KMS-11 (cell line): ENCODE data around the gene LZIC.
A peak's percentile ranks its signal among the peaks of the same experiment; 100 is the strongest.

ENCODE experiments used
- H2AFZ ChIP-seq: fragments of 200-600 bp; sonication (generic); 2 replicates; pipeline ENCODE4 v1.6.1; 2016; ENCODE audit warnings: antibody characterized with exemption, mixed run types, low read depth
- H3K27ac ChIP-seq: fragments of 200-600 bp; sonication (generic); 2 replicates; pipeline ENCODE4 v1.6.1; 2016; ENCODE audit warnings: mild to moderate bottlenecking, mixed run types
- H3K27me3 ChIP-seq: fragments of 200-600 bp; sonication (generic); 2 replicates; pipeline ENCODE4 v1.6.1; 2017; ENCODE audit warnings: mild to moderate bottlenecking, low read depth, mixed run types, moderate library complexity; ENCODE audit not compliant: insufficient read depth
- H3K36me3 ChIP-seq: fragments of 200-600 bp; sonication (generic); 2 replicates; pipeline ENCODE4 v1.6.1; 2017; ENCODE audit warnings: mild to moderate bottlenecking, mixed run types; ENCODE audit not compliant: insufficient read depth
- H3K4me1 ChIP-seq: fragments of 200-600 bp; sonication (generic); 2 replicates; pipeline ENCODE4 v1.6.1; 2016; ENCODE audit warnings: mild to moderate bottlenecking, low read depth, mixed run types; ENCODE audit not compliant: poor library complexity, severe bottlenecking
- H3K4me2 ChIP-seq: fragments of 200-600 bp; sonication (generic); 2 replicates; pipeline ENCODE4 v1.7.0; 2016; ENCODE audit warnings: mild to moderate bottlenecking, mixed run types
- H3K4me3 ChIP-seq: fragments of 200-600 bp; sonication (generic); IDR thresholded peaks from 2 replicates; pipeline ENCODE4 v1.6.1; 2017; ENCODE audit warnings: low read depth, low read length, mixed read lengths; ENCODE audit not compliant: insufficient read depth
- H3K79me2 ChIP-seq: fragments of 200-600 bp; sonication (generic); 2 replicates; pipeline ENCODE4 v1.6.1; 2016; ENCODE audit warnings: low read depth, mixed run types; ENCODE audit not compliant: insufficient read depth
- H3K9ac ChIP-seq: fragments of 200-600 bp; sonication (generic); 2 replicates; pipeline ENCODE4 v1.6.1; 2016; ENCODE audit warnings: mild to moderate bottlenecking, mixed run types
- H4K20me1 ChIP-seq: fragments of 200-600 bp; sonication (generic); 2 replicates; pipeline ENCODE4 v1.6.1; 2016; ENCODE audit warnings: mild to moderate bottlenecking, mixed run types; ENCODE audit not compliant: insufficient read depth
- CTCF ChIP-seq: fragments of 200-600 bp; sonication (generic); conservative IDR thresholded peaks from 2 replicates; pipeline ENCODE4 v1.6.1; 2017; ENCODE audit warnings: low read depth, mild to moderate bottlenecking, antibody characterized with exemption, low read length, moderate library complexity, mixed read lengths

The LZIC gene

DNA sequence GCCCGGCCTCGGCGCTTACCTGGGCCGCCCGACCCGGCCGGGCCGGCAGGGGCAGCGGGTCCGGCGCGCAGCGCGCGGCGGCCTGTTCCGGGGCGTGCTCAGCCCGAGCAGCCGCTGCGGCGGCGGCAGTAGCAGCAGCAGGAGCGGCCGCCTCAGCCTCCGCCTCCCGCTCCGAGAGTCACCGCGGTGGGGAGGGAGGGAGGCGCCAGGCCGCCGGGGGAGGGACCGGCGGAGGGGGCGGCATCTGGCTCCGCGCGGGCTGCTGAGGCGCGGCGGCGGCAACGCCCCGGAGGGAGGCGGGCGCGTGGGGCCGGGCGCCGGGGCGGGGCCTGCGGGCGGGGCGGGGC lies 33.1 kb downstream of the LZIC start, which contains the start of gene CTNNBIP1:
Gene CTNNBIP1, minus strand, starts transcription at position 194 of the 347 bp plus-strand sequence. CDS start 38,205 bp downstream, outside the sequence.
- TF ChIP-seq CTCF, result no peak
- H3K4me1 ChIP-seq, result peaks cover 22% of the 10 kb centered on the region
- H3K4me3 ChIP-seq, result peak within 1 kb of the TSS; percentile 92
- H3K27ac ChIP-seq, result peak within 1 kb of the TSS; percentile 64
- peak within 1 kb of the TSS; percentile 86 for H2AFZ ChIP-seq
- no peaks in the 10 kb centered on the region for H4K20me1 ChIP-seq
- H3K36me3 ChIP-seq, result no peaks in the 10 kb centered on the region
- H3K79me2 ChIP-seq, result no peaks in the 10 kb centered on the region
- H3K9ac ChIP-seq, result peak within 1 kb of the TSS; percentile 48; the same call in 1 of the 2 replicates
- peak within 1 kb of the TSS; percentile 86 for H3K4me2 ChIP-seq
- no peaks in the 10 kb centered on the region for H3K27me3 ChIP-seq

DNA sequence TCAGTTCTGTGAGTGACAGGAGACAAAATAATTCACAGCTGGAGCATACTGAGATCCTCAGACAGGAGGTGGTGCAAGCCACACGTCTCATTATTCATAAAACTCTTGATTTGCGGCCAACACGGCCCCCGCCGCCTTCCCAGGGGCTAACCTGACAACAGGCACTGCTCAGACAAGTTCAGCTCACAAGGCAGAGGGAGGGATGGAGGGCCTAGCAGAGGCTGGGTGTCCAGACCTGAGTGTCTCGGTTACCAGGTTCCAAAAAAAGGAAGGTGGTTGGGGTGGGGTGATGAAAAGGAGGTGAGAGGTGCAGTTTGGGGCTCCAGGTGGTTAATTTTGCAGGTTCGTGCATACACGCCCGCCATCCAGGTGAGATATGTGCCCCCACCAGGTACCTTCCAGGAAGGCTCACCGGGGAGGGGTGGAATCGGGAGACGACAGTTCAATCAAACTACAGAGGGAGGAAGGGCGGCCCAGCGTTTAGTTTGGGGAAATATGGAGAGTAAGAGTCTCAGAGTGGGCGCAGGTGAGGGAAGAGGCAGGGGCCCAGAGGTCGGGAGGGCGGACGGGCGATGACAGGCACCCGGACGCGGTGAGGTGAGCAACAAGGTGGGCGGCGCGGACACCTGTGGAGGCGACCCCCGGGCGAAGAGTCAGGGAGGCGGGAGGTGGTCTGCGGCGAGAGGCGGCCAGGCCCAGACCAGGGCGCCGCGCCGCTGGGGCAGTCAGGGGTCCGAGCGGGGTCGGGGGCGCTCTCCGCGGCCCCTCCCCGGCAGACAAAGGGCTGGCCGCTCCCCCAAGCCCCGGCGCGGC lies 33.8 kb downstream of the LZIC start:
- Histone ChIP-seq H3K4me3 (peak overlapping the region; percentile 74), H3K27ac (no peak overlapping the region), H3K36me3 (no peaks in the 10 kb centered on the region), H2AFZ (peak overlapping the region; percentile 86), H3K27me3 (no peaks in the 10 kb centered on the region), H3K4me1 (peaks cover 22% of the 10 kb centered on the region), H3K79me2 (no peaks in the 10 kb centered on the region), H4K20me1 (no peaks in the 10 kb centered on the region), H3K9ac (peak overlapping the region; percentile 48; the same call in 1 of the 2 replicates), H3K4me2 (peak overlapping the region; percentile 86)
- no peak for TF ChIP-seq CTCF

GRCh38 chr1:9908871-9909233 lies 34.3 kb downstream of the LZIC start:
- Histone ChIP-seq H3K27me3 (no peaks in the 10 kb centered on the region), H3K4me1 (peaks cover 22% of the 10 kb centered on the region), H3K9ac (peak overlapping the region; percentile 48; the same call in 1 of the 2 replicates), H2AFZ (peak overlapping the region; percentile 86; the same call in 1 of the 2 replicates), H3K36me3 (no peaks in the 10 kb centered on the region), H3K79me2 (no peaks in the 10 kb centered on the region), H3K4me3 (no peak overlapping the region), H4K20me1 (no peaks in the 10 kb centered on the region), H3K4me2 (peak overlapping the region; percentile 86), H3K27ac (no peak overlapping the region)
- no peak for TF ChIP-seq CTCF

DNA sequence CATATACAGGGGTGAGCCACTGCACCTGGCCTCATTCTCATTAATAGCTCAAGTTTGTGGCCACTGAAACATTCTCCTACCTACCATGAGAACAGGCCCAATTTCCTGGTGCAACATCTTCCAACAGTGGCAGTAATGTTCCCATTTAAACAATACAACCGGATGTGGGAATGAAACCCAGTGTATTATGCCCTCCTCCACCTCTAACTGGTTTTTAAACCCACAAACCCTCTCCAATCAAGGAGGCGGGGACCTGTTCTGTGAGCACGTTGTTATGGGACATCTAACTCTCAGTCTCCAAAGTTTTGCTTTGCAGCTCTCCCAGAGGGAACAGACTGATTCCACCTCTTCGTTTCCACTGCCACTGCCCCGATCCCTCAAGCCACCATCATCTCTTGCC lies 35.8 kb downstream of the LZIC start:
- H2AFZ ChIP-seq, result no peak overlapping the region
- TF ChIP-seq CTCF, result no peak
- H3K4me3 ChIP-seq, result no peak overlapping the region
- H3K9ac ChIP-seq, result no peak overlapping the region
- no peaks in the 10 kb centered on the region for H3K36me3 ChIP-seq
- no peaks in the 10 kb centered on the region for H3K79me2 ChIP-seq
- no peaks in the 10 kb centered on the region for H4K20me1 ChIP-seq
- peaks cover 22% of the 10 kb centered on the region for H3K4me1 ChIP-seq
- no peak overlapping the region for H3K4me2 ChIP-seq
- H3K27me3 ChIP-seq, result no peaks in the 10 kb centered on the region
- H3K27ac ChIP-seq, result no peak overlapping the region
